PC-3 (cell line): ENCODE data around the gene ANKS1B.

ENCODE experiments used
- EZH2phosphoT487 ChIP-seq: fragments of 300-600 bp; sonication (generic); IDR thresholded peaks from 2 replicates; pipeline ENCODE4 v1.6.1; 2018; ENCODE audit warnings: mild to moderate bottlenecking, antibody characterized with exemption, low read length, borderline replicate concordance
- TF ChIP-seq, protein P1 (sequence below): fragments of 300-600 bp; sonication (generic); conservative IDR thresholded peaks from 2 replicates; pipeline ENCODE4 v1.5.1; 2017; ENCODE audit warnings: antibody characterized with exemption, low read depth, mild to moderate bottlenecking, low read length

DNA sequence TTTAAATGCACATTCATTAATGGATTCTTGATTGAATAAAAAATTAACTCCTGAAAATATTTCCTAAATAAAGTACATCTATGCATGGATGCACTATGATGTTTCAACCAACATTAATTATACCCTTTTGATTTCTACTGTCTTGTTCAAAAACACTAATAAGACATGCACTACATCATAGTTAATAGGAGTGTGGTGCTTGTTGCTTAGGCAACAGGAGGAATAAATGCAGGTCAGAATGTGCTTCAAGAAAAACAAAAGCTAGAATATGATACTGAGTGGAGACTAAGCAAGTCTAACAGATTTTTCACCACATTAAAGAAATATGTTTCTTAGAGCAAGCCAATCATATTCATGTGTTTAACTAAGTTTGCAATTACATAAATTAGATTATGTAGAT is 833.0 kb downstream of the ANKS1B start:
- TF ChIP-seq, protein P1, sequence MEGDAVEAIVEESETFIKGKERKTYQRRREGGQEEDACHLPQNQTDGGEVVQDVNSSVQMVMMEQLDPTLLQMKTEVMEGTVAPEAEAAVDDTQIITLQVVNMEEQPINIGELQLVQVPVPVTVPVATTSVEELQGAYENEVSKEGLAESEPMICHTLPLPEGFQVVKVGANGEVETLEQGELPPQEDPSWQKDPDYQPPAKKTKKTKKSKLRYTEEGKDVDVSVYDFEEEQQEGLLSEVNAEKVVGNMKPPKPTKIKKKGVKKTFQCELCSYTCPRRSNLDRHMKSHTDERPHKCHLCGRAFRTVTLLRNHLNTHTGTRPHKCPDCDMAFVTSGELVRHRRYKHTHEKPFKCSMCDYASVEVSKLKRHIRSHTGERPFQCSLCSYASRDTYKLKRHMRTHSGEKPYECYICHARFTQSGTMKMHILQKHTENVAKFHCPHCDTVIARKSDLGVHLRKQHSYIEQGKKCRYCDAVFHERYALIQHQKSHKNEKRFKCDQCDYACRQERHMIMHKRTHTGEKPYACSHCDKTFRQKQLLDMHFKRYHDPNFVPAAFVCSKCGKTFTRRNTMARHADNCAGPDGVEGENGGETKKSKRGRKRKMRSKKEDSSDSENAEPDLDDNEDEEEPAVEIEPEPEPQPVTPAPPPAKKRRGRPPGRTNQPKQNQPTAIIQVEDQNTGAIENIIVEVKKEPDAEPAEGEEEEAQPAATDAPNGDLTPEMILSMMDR: no peak
- no peak for TF ChIP-seq EZH2phosphoT487
